WTC11 (cell line): ENCODE measurements around the gene CFAP97. TPM values are rescaled to one million over a fixed set of nuclear protein-coding genes. Genes with fewer than 3 reads are reported as not detected.

Source experiments
- ATAC-seq: fragments of 200-7000 bp; cut with Tn5 transposase; 2 replicates; pipeline ENCODE4 v1.10.0; 2021; ENCODE audit warnings: mild to moderate bottlenecking, moderate library complexity
- CTCF ChIA-PET: fragments of 300-600 bp; sonication (Branson Sonifier 250); formaldehyde crosslinking; loops from one replicate; lab custom pipeline; 2021; ENCODE audit warnings: antibody characterized with exemption; lab: Charles Lee
- POLR2A ChIA-PET: fragments of 350-600 bp; sonication (Branson Sonifier 250); formaldehyde crosslinking; loops from one replicate; lab custom pipeline; 2021; ENCODE audit warnings: antibody characterized with exemption; lab: Charles Lee
- DNase-seq: peaks from one replicate; pipeline ENCODE4 v3.0.0; 2021; ENCODE audit warnings: low spot score
- H3K27ac Mint-ChIP-seq: 2 replicates; pipeline ENCODE4 v1.8.0; 2021; ENCODE audit warnings: mixed read lengths
- H3K27me3 Mint-ChIP-seq: 2 replicates; pipeline ENCODE4 v1.8.0; 2021; ENCODE audit warnings: low read depth, mild to moderate bottlenecking, moderate library complexity, mixed read lengths
- H3K36me3 Mint-ChIP-seq: 2 replicates; pipeline ENCODE4 v1.8.0; 2021; ENCODE audit warnings: mixed read lengths
- H3K4me1 Mint-ChIP-seq: 2 replicates; pipeline ENCODE4 v1.8.0; 2022; ENCODE audit warnings: mixed read lengths
- H3K4me3 Mint-ChIP-seq: 2 replicates; pipeline ENCODE4 v1.8.0; 2021; ENCODE audit warnings: mild to moderate bottlenecking, moderate library complexity, mixed read lengths
- H3K9me3 Mint-ChIP-seq: 2 replicates; pipeline ENCODE4 v1.8.0; 2021; ENCODE audit warnings: mixed read lengths
- AR ChIP-seq: fragments of 250-450 bp; sonication (Bioruptor Pico); IDR thresholded peaks from 2 replicates; pipeline ENCODE4 v1.9.0; 2021; ENCODE audit warnings: mild to moderate bottlenecking
- ATF3 ChIP-seq: sonication (generic); formaldehyde crosslinking; conservative IDR thresholded peaks from 2 replicates; pipeline ENCODE4 v1.8.1; 2022; ENCODE audit warnings: mild to moderate bottlenecking, missing genetic modification reagents
- CDX4 ChIP-seq: fragments of 250-450 bp; sonication (Bioruptor Pico); IDR thresholded peaks from 2 replicates; pipeline ENCODE4 v1.9.0; 2021; ENCODE audit warnings: moderate library complexity, mild to moderate bottlenecking, inconsistent platforms, borderline replicate concordance
- CREM ChIP-seq: sonication (generic); formaldehyde crosslinking; IDR thresholded peaks from 2 replicates; pipeline ENCODE4 v1.8.1; 2022; ENCODE audit warnings: mild to moderate bottlenecking, missing genetic modification reagents, moderate library complexity
- ELF4 ChIP-seq: sonication (generic); formaldehyde crosslinking; IDR thresholded peaks from 2 replicates; pipeline ENCODE4 v1.8.1; 2022; ENCODE audit warnings: low read depth, mild to moderate bottlenecking, moderate library complexity, missing genetic modification reagents
- FOXP1 ChIP-seq: sonication (generic); formaldehyde crosslinking; IDR thresholded peaks from 2 replicates; pipeline ENCODE4 v1.8.0; 2022; ENCODE audit warnings: missing genetic modification reagents, mild to moderate bottlenecking, moderate library complexity, borderline replicate concordance
- FOXP4 ChIP-seq: sonication (generic); formaldehyde crosslinking; IDR thresholded peaks from 2 replicates; pipeline ENCODE4 v1.8.0; 2022; ENCODE audit warnings: mild to moderate bottlenecking, missing genetic modification reagents
- IRF1 ChIP-seq: sonication (generic); formaldehyde crosslinking; IDR thresholded peaks from 2 replicates; pipeline ENCODE4 v1.8.0; 2023; ENCODE audit warnings: missing genetic modification reagents
- MLX ChIP-seq: sonication (generic); formaldehyde crosslinking; IDR thresholded peaks from 2 replicates; pipeline ENCODE4 v1.8.1; 2023; ENCODE audit warnings: mild to moderate bottlenecking, missing genetic modification reagents, moderate library complexity
- MYBL2 ChIP-seq: sonication (generic); formaldehyde crosslinking; IDR thresholded peaks from 2 replicates; pipeline ENCODE4 v1.8.1; 2023; ENCODE audit warnings: mild to moderate bottlenecking, moderate library complexity, missing genetic modification reagents
- PRRX2 ChIP-seq: fragments of 250-450 bp; sonication (Bioruptor Pico); IDR thresholded peaks from 2 replicates; pipeline ENCODE4 v1.8.0; 2021; ENCODE audit warnings: mild to moderate bottlenecking
- RORB ChIP-seq: fragments of 250-450 bp; sonication (Bioruptor Pico); IDR thresholded peaks from 2 replicates; pipeline ENCODE4 v1.9.0; 2021; ENCODE audit warnings: mild to moderate bottlenecking
- SMAD4 ChIP-seq: sonication (generic); formaldehyde crosslinking; IDR thresholded peaks from 2 replicates; pipeline ENCODE4 v1.8.0; 2022; ENCODE audit warnings: mild to moderate bottlenecking, missing genetic modification reagents
- SP1 ChIP-seq: sonication (generic); formaldehyde crosslinking; conservative IDR thresholded peaks from 2 replicates; pipeline ENCODE4 v1.8.1; 2022; ENCODE audit warnings: missing genetic modification reagents
- STAT6 ChIP-seq: sonication (generic); formaldehyde crosslinking; conservative IDR thresholded peaks from 2 replicates; pipeline ENCODE4 v1.8.1; 2023; ENCODE audit warnings: mild to moderate bottlenecking, low read depth, missing genetic modification reagents, moderate library complexity
- TEAD4 ChIP-seq: sonication (generic); formaldehyde crosslinking; IDR thresholded peaks from 2 replicates; pipeline ENCODE4 v1.8.0; 2022; ENCODE audit warnings: mild to moderate bottlenecking, missing genetic modification reagents
- USF1 ChIP-seq: sonication (generic); formaldehyde crosslinking; IDR thresholded peaks from 2 replicates; pipeline ENCODE4 v1.8.0; 2022; ENCODE audit warnings: mild to moderate bottlenecking, missing genetic modification reagents
- ZBTB21 ChIP-seq: sonication (generic); formaldehyde crosslinking; IDR thresholded peaks from 2 replicates; pipeline ENCODE4 v1.8.1; 2023; ENCODE audit warnings: mild to moderate bottlenecking, missing genetic modification reagents, borderline replicate concordance
- ZMAT4 ChIP-seq: fragments of 250-450 bp; sonication (Bioruptor Pico); IDR thresholded peaks from 2 replicates; pipeline ENCODE4 v1.9.0; 2021; ENCODE audit warnings: mild to moderate bottlenecking
- ZNF138 ChIP-seq: sonication (generic); formaldehyde crosslinking; conservative IDR thresholded peaks from 2 replicates; pipeline ENCODE4 v1.8.1; 2022; ENCODE audit warnings: mild to moderate bottlenecking, moderate library complexity, missing genetic modification reagents
- ZNF219 ChIP-seq: sonication (generic); formaldehyde crosslinking; IDR thresholded peaks from 2 replicates; pipeline ENCODE4 v1.8.0; 2023; ENCODE audit warnings: missing genetic modification reagents, mild to moderate bottlenecking, borderline replicate concordance
- ZNF512 ChIP-seq: sonication (generic); formaldehyde crosslinking; IDR thresholded peaks from 2 replicates; pipeline ENCODE4 v1.8.1; 2022; ENCODE audit warnings: missing genetic modification reagents, borderline replicate concordance
- total RNA-seq: library from RNA; stranded (reverse); gene quantifications from 3 replicates; pipeline ENCODE4 v1.2.3, GENCODE V29; 2021

The CFAP97 gene
- total RNA-seq, 1 experiment from 2014 or later = 40.3 TPM

- ATAC-seq (peak; percentile 53), DNase-seq (peak; percentile 53)
- H3K4me3 Mint-ChIP-seq = peak overlapping the region; percentile 73
- H3K36me3 Mint-ChIP-seq = peaks cover 13% of the 10 kb centered on the region
- H3K27me3 Mint-ChIP-seq = peaks cover 35% of the 10 kb centered on the region
- peaks cover 12% of the 10 kb centered on the region for H3K4me1 Mint-ChIP-seq
- H3K27ac Mint-ChIP-seq = no peak overlapping the region
- POLR2A ChIA-PET = interaction anchor here (1.1 kb wide), 1 partner anchor 120 kb away, joined by 3 read pairs; no protein-coding TSS in a partner anchor
- CTCF ChIA-PET = interaction anchor here (0.8 to 3.5 kb wide), 10 partner anchors 7 to 179 kb away, joined by 3 to 13 read pairs (median 4); partner anchors contain the start of gene HELT
- H3K9me3 Mint-ChIP-seq = peaks cover 3% of the 10 kb centered on the region
- TF ChIP-seq USF1 = no peak
- no peak for TF ChIP-seq PRRX2
- no peak for TF ChIP-seq ZNF512
- TF ChIP-seq ZBTB21 (CRISPR knock-in tag) = no peak
- TF ChIP-seq FOXP1 (CRISPR knock-in tag) = peak; percentile 56; the same call in 1 of the 2 replicates
- TF ChIP-seq TEAD4 (CRISPR knock-in tag) = no peak
- TF ChIP-seq AR = no peak
- TF ChIP-seq ZMAT4 (CRISPR knock-in tag) = no peak
- TF ChIP-seq SMAD4 (CRISPR knock-in tag) = no peak
- no peak for TF ChIP-seq STAT6 (CRISPR knock-in tag)
- TF ChIP-seq MYBL2 = no peak
- TF ChIP-seq SP1 (CRISPR knock-in tag) = no peak; the same call in 1 of the 2 replicates
- TF ChIP-seq ELF4 (CRISPR knock-in tag) = no peak
- no peak for TF ChIP-seq ATF3
- TF ChIP-seq FOXP4 (CRISPR knock-in tag) = 0 out of 2 replicates have a peak, but pooled peaks have one; percentile 62
- no peak for TF ChIP-seq RORB (CRISPR knock-in tag)
- no peak for TF ChIP-seq ZNF219 (CRISPR knock-in tag)
- 0 out of 2 replicates have a peak, but pooled peaks have one; percentile 69 for TF ChIP-seq IRF1 (CRISPR knock-in tag)
- no peak for TF ChIP-seq MLX
- TF ChIP-seq CREM (CRISPR knock-in tag) = no peak
- TF ChIP-seq CDX4 (CRISPR knock-in tag) = no peak
- peak; percentile 40; the same call in 1 of the 2 replicates for TF ChIP-seq ZNF138 (CRISPR knock-in tag)
These were observed 76.5 kb downstream of the CFAP97 start for GRCh38 chr4:185127021-185127925.
